SHP77 (cell line): ENCODE results near the gene GPRC5D.

Experiments
- DNase-seq, 2 experiments: peaks; one replicate each; lab custom pipeline; 2025; lab: John Stamatoyannopoulos, UW

The GPRC5D gene

DNA sequence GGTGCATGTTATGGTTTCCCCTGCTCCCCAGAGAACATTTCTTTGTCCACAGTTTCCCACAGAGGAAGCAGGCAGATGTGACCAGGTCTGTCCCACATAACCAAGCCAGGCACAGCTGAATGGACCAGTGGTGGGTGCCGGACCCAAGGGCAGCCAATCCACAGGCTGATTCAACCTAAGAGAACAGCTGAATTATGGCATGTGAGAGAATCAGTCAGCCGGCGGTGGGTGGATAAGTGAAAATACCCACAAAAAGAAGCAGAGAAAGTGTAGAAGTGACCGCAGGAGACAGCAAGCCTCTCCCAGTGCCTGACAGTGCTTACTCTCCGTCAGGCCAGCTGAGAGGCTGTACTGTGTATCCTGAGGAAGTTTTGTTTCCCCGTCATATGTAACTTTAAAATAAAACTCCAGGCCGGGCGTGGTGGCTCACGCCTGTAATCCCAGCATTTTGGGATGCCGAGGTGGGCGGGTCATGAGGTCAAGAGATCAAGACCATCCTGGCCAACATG, 14.9 kb downstream of the GPRC5D start:
- DNase-seq = no peak

DNA sequence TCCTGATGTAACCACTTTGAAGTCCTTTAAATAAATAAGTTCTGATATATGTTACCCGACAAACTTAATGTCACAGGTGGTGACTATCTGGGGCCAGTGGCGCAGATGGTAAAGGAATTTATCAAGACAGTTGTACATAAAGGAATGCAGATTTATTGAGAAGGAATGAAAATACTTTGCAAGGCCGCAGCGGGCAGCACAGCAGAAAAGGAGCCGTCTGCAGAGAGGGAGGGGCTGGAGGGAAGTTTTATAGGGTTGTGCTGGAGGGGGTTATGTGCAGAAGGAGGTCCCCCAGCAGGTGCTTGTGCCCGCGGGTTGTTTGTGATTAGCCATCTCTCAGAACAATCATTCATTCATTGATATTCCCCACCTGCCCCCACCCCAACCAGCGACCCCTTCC, 17.4 kb downstream of the GPRC5D start:
- DNase-seq = no peak

- no peak for DNase-seq
Measured at GRCh38 chr12:12933742-12934141, 18.2 kb downstream of the GPRC5D start.

DNA sequence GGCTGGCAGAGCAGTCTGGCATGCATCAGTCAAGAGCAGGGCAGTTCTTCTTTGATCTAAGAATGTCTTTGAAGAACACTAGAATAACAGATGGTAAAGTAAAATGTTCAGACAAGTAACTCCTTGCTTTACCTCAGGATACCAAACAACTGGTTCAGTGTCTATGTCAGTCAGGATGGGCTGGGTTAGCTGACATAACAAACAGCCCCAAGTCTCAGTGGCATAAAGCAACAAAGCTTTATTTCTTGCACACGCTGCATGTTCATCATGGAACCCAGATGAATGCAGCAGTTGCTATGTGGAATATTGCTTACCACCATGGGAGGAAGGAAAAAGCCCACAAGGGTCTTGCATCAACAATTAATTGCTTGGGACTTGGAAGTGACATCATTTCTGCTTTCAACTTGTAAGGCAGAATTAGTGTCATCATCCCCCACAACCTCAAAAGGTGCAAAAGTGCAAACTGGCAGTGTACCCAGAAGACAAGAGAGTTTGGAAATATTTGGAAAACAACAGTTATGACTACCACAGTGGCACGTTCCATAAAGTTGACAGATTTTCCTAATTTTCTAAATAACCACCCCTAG, 21.2 kb downstream of the GPRC5D start:
- DNase-seq = no peak

DNA sequence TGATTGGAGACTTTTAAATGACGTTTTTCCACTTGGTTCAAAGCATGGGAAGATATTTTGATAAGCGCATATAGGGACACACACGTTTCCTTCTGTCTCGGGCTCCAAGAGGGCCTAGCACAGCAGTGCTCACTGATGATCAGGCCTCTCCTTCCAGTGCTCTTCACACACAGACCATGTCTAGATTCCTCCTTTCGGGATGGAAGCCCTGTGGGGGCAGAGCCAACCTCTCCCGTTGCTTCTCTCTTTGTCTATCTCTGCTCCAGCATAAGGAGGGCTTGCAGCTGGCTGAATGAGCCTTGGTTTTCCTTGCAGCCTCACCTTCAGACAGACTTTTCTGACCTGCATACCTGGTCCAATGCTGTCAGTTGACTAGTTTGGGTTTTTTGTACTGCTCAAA, 22.3 kb downstream of the GPRC5D start:
- no peak for DNase-seq

- DNase-seq = peak; percentile 42 to 85
Measured at GRCh38 chr12:12927211-12928079, 24.5 kb downstream of the GPRC5D start.

- DNase-seq = no peak
Measured at GRCh38 chr12:12926571-12927071, 25.3 kb downstream of the GPRC5D start.

GRCh38 chr12:12925388-12925787, 26.6 kb downstream of the GPRC5D start:
- no peak for DNase-seq

DNA sequence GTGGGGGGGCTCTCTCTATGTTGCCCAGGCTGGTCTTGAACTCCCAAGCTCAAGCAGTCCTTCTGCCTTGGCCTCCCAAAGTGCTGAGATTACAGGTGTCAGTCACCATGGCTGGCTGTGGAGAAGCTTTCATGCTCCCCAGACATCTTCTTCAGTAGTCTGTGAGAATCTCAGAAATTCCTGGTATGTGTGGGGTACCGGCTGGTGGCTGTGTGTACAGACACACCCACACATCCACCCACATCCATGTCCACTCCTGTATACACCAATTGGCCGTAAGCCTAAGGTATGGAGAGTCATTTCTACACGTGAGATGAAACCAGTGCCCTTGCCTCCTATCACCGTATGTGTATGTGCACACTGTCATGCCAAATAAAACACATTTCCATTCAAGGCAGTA, 27.8 kb downstream of the GPRC5D start:
- no peak for DNase-seq

DNA sequence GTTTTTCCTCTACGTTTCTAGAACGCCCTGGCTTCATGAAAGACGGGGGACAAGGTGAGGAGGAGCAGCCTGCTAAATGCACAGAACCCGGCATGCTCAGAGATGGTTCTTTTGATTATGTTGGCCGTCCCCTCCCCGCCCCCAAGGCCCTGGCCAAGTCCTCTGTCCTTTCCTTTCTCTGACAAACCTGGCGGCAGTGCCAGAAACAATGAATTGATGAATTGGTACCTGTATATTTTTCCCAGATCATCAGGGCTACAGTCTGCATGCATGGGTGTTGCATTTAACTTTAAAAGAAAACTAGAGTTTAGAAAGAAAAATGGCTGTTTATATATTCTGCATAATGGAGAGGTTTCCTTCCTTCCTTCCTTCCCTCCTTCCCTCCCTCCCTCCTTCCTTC, 29.0 kb downstream of the GPRC5D start:
- DNase-seq = no peak

- no peak for DNase-seq
Measured at GRCh38 chr12:12922191-12922616, 29.8 kb downstream of the GPRC5D start.

DNA sequence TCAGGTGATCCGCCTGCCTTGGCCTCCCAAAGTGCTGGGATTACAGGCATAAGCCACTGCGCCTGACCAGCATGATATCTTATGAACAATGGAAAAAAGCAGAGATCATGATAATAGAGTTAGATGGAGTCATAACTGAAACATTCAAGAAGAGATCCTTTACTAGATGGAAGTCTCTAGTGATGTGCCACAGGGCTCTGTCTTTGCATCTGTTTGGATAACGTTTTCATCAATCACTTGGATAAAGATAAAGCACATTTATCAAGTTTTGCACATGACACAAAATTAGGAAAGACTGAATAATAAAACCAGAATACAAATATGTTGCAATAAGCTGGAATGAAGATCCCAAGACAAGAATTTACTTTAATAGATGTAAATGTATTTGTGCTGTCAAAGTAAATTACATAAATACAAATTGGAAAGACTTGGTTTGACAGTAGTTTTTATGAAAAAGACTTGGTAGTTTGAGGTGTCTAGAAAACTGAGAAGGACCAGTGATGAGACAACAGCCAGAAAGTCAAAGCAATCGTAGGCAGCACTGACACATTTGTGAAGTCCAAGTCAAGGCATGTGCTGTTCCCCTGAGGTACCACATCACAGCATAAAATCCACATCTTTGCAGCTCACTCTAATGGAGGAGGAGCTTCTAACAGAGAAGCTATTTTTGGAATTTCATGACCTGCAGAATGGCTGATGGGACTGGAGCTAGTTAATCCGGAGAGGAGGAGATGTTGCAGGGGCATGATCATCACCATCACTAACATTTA, 32.1 kb downstream of the GPRC5D start:
- no peak for DNase-seq

DNA sequence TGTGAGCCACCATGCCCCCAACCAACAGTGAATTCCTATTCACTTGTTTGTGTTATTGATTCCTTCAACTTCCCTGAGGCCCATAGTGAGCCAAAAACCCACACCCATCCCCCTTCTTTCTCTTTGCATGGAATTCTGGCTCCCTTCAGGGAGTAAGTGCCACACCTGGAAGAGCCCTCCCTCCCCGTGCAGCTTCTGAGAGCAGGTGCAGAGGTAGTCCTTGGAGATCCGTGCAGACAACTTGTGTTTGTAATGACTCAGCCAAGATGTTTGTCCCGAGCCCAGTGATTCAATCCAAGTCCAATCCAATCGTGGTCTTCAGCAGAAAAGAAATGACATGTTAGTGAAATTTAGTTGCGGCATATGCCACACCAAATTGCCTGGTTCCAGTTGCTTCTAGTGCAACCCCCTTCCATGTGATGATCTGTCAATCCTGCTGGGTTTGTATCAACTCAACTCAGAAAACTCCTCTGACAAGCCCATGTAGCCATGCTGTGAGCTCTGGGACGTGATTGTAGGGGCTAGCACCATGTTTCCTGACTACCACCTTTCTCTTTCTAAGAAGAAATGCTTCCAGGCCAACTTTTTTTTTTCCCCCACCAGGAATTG, 33.1 kb downstream of the GPRC5D start:
- DNase-seq = no peak

DNA sequence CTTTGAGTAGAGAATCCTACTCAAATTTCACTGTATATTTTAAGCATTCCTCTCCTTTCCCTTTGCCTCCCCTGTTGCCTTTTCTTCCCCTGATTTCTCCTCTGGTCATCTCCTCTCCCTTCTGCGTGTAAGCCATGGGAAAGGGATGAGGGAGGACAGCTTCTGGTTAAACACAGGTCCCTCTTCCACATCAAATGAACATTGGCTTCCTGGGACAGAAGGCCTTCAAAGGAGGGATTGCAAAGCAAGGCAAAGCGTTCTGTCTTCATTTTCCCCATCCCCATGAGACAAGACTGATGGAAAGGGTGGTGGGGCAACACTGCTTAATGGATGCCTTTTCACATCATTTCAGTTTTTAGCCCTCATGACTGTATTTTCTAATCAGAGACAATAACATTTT, 34.5 kb downstream of the GPRC5D start:
- DNase-seq = no peak

GRCh38 chr12:12916135-12916944, 35.6 kb downstream of the GPRC5D start:
- DNase-seq = peak; percentile 13 to 44

- DNase-seq = no peak
Measured at GRCh38 chr12:12915656-12916055, 36.3 kb downstream of the GPRC5D start.

- no peak for DNase-seq
Measured at GRCh38 chr12:12912711-12913110, 39.3 kb downstream of the GPRC5D start.

- no peak for DNase-seq
Measured at GRCh38 chr12:12909995-12910420, 42.0 kb downstream of the GPRC5D start.

DNA sequence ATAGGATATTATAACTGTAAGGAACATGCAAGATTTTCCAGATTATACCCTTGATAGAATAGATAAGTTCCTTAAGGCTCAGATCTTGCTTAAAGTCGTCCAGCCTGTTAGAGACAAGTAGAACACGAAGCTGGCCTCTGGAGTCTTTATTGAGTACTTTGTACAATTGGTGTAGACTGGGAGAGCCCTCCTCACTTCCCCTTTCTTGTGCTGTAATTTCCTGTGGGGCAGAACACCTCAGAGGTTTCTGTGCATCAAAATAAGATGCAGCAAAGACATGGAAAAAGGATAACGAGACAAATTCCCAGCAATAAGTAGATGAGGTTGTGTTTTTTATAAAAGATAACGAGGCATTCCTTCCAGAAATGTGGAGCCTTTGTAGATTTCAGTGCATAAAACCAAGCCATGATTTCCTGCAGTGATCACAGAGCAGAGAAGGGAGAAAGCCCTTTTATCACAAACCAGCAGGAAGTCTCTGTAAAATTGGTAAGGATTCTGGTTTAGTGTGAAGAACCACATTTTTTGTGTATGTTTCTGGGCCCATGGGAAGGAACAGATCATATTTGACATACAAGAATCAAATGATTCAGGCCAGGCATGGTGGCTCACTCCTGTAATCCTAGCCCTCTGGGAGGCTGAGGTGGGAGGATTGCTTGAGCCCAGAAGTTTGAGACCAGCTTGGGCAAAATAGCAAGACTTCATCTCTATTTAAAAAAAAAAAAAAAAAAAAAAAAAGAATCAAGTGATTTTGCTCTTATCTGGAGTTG, 42.6 kb downstream of the GPRC5D start:
- DNase-seq = no peak

- no peak for DNase-seq
Measured at GRCh38 chr12:12908711-12909110, 43.3 kb downstream of the GPRC5D start.
